HEK293 (cell line): ENCODE results near the gene RASGRP1.

Experiments used
- CTCF ChIA-PET: fragments of 350-600 bp; formaldehyde crosslinking; extraction: SDS; loops from one replicate; lab custom pipeline; 2021; ENCODE audit warnings: antibody characterized with exemption; lab: Yijun Ruan, JAX
- POLR2A ChIA-PET: fragments of 300-600 bp; formaldehyde crosslinking; extraction: SDS; loops from one replicate; lab custom pipeline; 2020; ENCODE audit warnings: antibody characterized with exemption, inconsistent platforms; lab: Yijun Ruan, JAX
- H3K27ac ChIP-seq: fragments of 200-500 bp; sonication (Bioruptor generic); 2 replicates; pipeline ENCODE4 v1.5.1; 2014; ENCODE audit warnings: low read depth, low read length, control low read depth, inconsistent platforms; ENCODE audit errors: extremely low read depth
- H3K36me3 ChIP-seq, 2 experiments: fragments of 200-500 bp in 1 of 2; sonication (Bioruptor generic) in 1 of 2; 1 replicate in 1 of 2; 2 replicates in 1 of 2; pipeline ENCODE4 v1.5.1; 2014 to 2017; ENCODE audit warnings: inconsistent platforms in 2 of 2, low read length in 2 of 2; ENCODE audit not compliant: control insufficient read depth in 2 of 2, insufficient read depth in 1 of 2
- H3K4me1 ChIP-seq: fragments of 200-500 bp; sonication (Bioruptor generic); 2 replicates; pipeline ENCODE4 v1.5.1; 2014; ENCODE audit warnings: mild to moderate bottlenecking, low read length, inconsistent platforms; ENCODE audit not compliant: control insufficient read depth, insufficient read depth
- H3K4me3 ChIP-seq: 2 replicates; pipeline ENCODE4 v1.5.1; 2011; ENCODE audit warnings: low read depth, mild to moderate bottlenecking, control low read depth, low read length, moderate library complexity
- H3K9me3 ChIP-seq: fragments of 200-500 bp; sonication (Bioruptor generic); 2 replicates; pipeline ENCODE4 v1.5.1; 2014; ENCODE audit warnings: low read depth, low read length, inconsistent platforms; ENCODE audit not compliant: control insufficient read depth, insufficient read depth
- GLIS1 ChIP-seq: fragments of 450-650 bp; formaldehyde crosslinking; IDR thresholded peaks from 2 replicates; pipeline ENCODE4 v1.5.1; 2016; ENCODE audit warnings: missing biosample characterization, missing genetic modification characterization
- PRDM2 ChIP-seq: fragments of 450-650 bp; formaldehyde crosslinking; IDR thresholded peaks from 2 replicates; pipeline ENCODE4 v1.5.1; 2016; ENCODE audit warnings: missing biosample characterization, missing genetic modification characterization, borderline replicate concordance
- RBAK ChIP-seq: fragments of 450-650 bp; formaldehyde crosslinking; IDR thresholded peaks from 2 replicates; pipeline ENCODE4 v1.5.1; 2016; ENCODE audit warnings: missing biosample characterization, missing genetic modification characterization
- YY2 ChIP-seq: fragments of 450-650 bp; formaldehyde crosslinking; IDR thresholded peaks from 2 replicates; pipeline ENCODE4 v1.5.1; 2016; ENCODE audit warnings: missing biosample characterization, missing genetic modification characterization
- ZNF211 ChIP-seq: fragments of 450-650 bp; formaldehyde crosslinking; IDR thresholded peaks from 2 replicates; pipeline ENCODE4 v1.5.1; 2016; ENCODE audit warnings: low read depth, missing biosample characterization, missing genetic modification characterization
- ZNF221 ChIP-seq: fragments of 450-650 bp; formaldehyde crosslinking; IDR thresholded peaks from 2 replicates; pipeline ENCODE4 v1.5.1; 2017; ENCODE audit warnings: missing biosample characterization, missing genetic modification characterization, borderline replicate concordance
- ZNF223 ChIP-seq: fragments of 450-650 bp; formaldehyde crosslinking; IDR thresholded peaks from 2 replicates; pipeline ENCODE4 v1.5.1; 2016; ENCODE audit warnings: missing biosample characterization, missing genetic modification characterization
- ZNF266 ChIP-seq: fragments of 450-650 bp; formaldehyde crosslinking; IDR thresholded peaks from 2 replicates; pipeline ENCODE4 v1.5.1; 2016; ENCODE audit warnings: missing biosample characterization, missing genetic modification characterization, low read depth
- ZNF335 ChIP-seq: fragments of 450-650 bp; formaldehyde crosslinking; conservative IDR thresholded peaks from 2 replicates; pipeline ENCODE4 v1.5.1; 2016; ENCODE audit warnings: missing biosample characterization, missing genetic modification characterization
- ZNF473 ChIP-seq: fragments of 450-650 bp; formaldehyde crosslinking; IDR thresholded peaks from 2 replicates; pipeline ENCODE4 v1.5.1; 2017; ENCODE audit warnings: missing biosample characterization, missing genetic modification characterization
- ZNF529 ChIP-seq: fragments of 450-650 bp; formaldehyde crosslinking; IDR thresholded peaks from 2 replicates; pipeline ENCODE4 v1.5.1; 2017; ENCODE audit warnings: missing genetic modification characterization, missing biosample characterization; ENCODE audit not compliant: insufficient replicate concordance
- ZNF555 ChIP-seq: fragments of 450-650 bp; formaldehyde crosslinking; conservative IDR thresholded peaks from 2 replicates; pipeline ENCODE4 v1.5.1; 2017; ENCODE audit warnings: missing biosample characterization, mild to moderate bottlenecking, missing genetic modification characterization, inconsistent platforms
- ZNF645 ChIP-seq: fragments of 450-650 bp; formaldehyde crosslinking; IDR thresholded peaks from 2 replicates; pipeline ENCODE4; 2016; ENCODE audit warnings: missing biosample characterization, missing genetic modification characterization
- ZNF747 ChIP-seq: fragments of 450-650 bp; formaldehyde crosslinking; IDR thresholded peaks from 2 replicates; pipeline ENCODE4 v1.5.1; 2016; ENCODE audit warnings: missing biosample characterization, missing genetic modification characterization
- ZNF785 ChIP-seq: fragments of 450-650 bp; formaldehyde crosslinking; IDR thresholded peaks from 2 replicates; pipeline ENCODE4 v1.5.1; 2016; ENCODE audit warnings: missing biosample characterization, missing genetic modification characterization
- ZSCAN5A ChIP-seq: fragments of 450-650 bp; formaldehyde crosslinking; IDR thresholded peaks from 2 replicates; pipeline ENCODE4 v1.5.1; 2016; ENCODE audit warnings: missing biosample characterization, missing genetic modification characterization
- ZXDB ChIP-seq: fragments of 450-650 bp; formaldehyde crosslinking; IDR thresholded peaks from 2 replicates; pipeline ENCODE4 v1.5.1; 2016; ENCODE audit warnings: missing biosample characterization, missing genetic modification characterization
- TF ChIP-seq, protein P1 (sequence below): fragments of 450-650 bp; formaldehyde crosslinking; IDR thresholded peaks from 2 replicates; pipeline ENCODE4 v1.5.1; 2016; ENCODE audit warnings: missing biosample characterization, missing genetic modification characterization
- TF ChIP-seq, protein P2 (sequence below): IDR thresholded peaks from 2 replicates; pipeline ENCODE4 v1.6.1; 2011; ENCODE audit warnings: mild to moderate bottlenecking, low read depth, low read length, borderline replicate concordance

RASGRP1 gene

DNA sequence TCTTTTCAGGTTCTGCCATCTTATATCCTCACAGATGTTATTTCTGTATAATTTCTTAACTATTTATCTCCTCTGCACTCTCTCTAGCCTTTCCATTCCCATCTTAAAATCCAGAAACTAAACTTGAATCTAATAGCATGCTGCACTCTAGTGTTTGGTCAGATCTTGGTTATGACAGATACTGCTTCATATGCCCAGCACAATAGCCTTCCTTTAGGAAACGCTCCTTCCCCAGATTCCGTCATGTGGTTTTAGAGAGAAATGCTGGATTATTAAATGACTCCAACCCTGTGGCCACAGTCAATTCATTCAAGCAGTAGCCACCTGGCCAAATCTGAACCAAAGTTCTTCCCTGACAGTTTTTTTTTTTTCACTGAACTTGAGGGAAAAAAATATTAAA is 19.4 kb downstream of the RASGRP1 start:
- H3K27ac ChIP-seq: no peak overlapping the region
- POLR2A ChIA-PET: no interaction called here
- H3K36me3 ChIP-seq: no peaks in the 10 kb centered on the region

GRCh38 chr15:38541026-38541425 is 23.6 kb downstream of the RASGRP1 start:
- TF ChIP-seq ZNF335 (tag by site-specific recombination): no peak
- TF ChIP-seq ZNF645: no peak
- TF ChIP-seq ZNF211 (tag by site-specific recombination): no peak
- TF ChIP-seq, protein P1, sequence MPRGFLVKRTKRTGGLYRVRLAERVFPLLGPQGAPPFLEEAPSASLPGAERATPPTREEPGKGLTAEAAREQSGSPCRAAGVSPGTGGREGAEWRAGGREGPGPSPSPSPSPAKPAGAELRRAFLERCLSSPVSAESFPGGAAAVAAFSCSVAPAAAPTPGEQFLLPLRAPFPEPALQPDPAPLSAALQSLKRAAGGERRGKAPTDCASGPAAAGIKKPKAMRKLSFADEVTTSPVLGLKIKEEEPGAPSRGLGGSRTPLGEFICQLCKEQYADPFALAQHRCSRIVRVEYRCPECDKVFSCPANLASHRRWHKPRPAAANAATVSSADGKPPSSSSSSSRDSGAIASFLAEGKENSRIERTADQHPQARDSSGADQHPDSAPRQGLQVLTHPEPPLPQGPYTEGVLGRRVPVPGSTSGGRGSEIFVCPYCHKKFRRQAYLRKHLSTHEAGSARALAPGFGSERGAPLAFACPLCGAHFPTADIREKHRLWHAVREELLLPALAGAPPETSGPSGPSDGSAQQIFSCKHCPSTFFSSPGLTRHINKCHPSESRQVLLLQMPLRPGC (tag by site-specific recombination): no peak
- TF ChIP-seq, protein P2, sequence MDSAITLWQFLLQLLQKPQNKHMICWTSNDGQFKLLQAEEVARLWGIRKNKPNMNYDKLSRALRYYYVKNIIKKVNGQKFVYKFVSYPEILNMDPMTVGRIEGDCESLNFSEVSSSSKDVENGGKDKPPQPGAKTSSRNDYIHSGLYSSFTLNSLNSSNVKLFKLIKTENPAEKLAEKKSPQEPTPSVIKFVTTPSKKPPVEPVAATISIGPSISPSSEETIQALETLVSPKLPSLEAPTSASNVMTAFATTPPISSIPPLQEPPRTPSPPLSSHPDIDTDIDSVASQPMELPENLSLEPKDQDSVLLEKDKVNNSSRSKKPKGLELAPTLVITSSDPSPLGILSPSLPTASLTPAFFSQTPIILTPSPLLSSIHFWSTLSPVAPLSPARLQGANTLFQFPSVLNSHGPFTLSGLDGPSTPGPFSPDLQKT: no peak
- TF ChIP-seq YY2: no peak
- TF ChIP-seq ZSCAN5A (tag by site-specific recombination): no peak
- no peak for TF ChIP-seq ZNF529
- no peak for TF ChIP-seq ZNF473 (tag by site-specific recombination)
- no peak for TF ChIP-seq ZNF785
- TF ChIP-seq ZNF555 (tag by site-specific recombination): no peak
- no peak for TF ChIP-seq ZNF221 (tag by site-specific recombination)
- H3K4me3 ChIP-seq: no peak overlapping the region
- no peak overlapping the region for H3K27ac ChIP-seq
- ChIA-PET POLR2A (no interaction called here), CTCF (interaction anchor here (1.0 to 1.2 kb wide), 2 partner anchors 23 kb away, joined by 3 to 5 read pairs; partner anchors contain the start of gene RASGRP1)
- H3K4me1 ChIP-seq: peaks cover 6% of the 10 kb centered on the region; the same call in 1 of the 2 replicates
- H3K9me3 ChIP-seq: no peaks in the 10 kb centered on the region
- H3K36me3 ChIP-seq: no peaks in the 10 kb centered on the region

More for the DNA sequence above, 19.4 kb downstream of the RASGRP1 start:
- no peaks in the 10 kb centered on the region for H3K9me3 ChIP-seq
- no peak overlapping the region for H3K4me3 ChIP-seq
- TF ChIP-seq ZXDB (tag by site-specific recombination) (no peak), PRDM2 (tag by site-specific recombination) (no peak), ZNF223 (no peak), ZNF266 (tag by site-specific recombination) (no peak), RBAK (no peak), ZNF747 (tag by site-specific recombination) (no peak), GLIS1 (tag by site-specific recombination) (no peak)
- CTCF ChIA-PET: interaction anchor here (0.7 to 3.9 kb wide), 2 partner anchors 19 to 65 kb away, joined by 3 to 17 read pairs; partner anchors contain the start of gene RASGRP1
- H3K4me1 ChIP-seq: no peaks in the 10 kb centered on the region
